T-cell (primary cell): ENCODE data around the gene TENM4. TPM values are rescaled to one million over a fixed set of nuclear protein-coding genes. Genes with fewer than 3 reads are reported as not detected.

Source experiments
- ATAC-seq, 4 experiments: fragments of 200-7000 bp in 3 of 4; fragments of 150-1000 bp in 1 of 4; cut with Tn5 transposase; replicated peaks in 1 of 4; 1 replicate in 3 of 4; 2 replicates in 1 of 4; pipeline ENCODE4 v1.10.0; 2021; ENCODE audit warnings: moderate library complexity in 3 of 4, mild to moderate bottlenecking in 2 of 4, moderate number of reproducible peaks in 1 of 4
- CTCF ChIA-PET, 2 donors: fragments of 300-600 bp; sonication (Branson Sonifier 250); formaldehyde crosslinking; loops; one replicate each; lab custom pipeline; 2022; ENCODE audit warnings: antibody characterized with exemption in 2 of 2; lab: Charles Lee
- POLR2A ChIA-PET, 2 donors: fragments of 300-600 bp; sonication (Branson Sonifier 250); formaldehyde crosslinking; loops; one replicate each; lab custom pipeline; 2022; ENCODE audit warnings: antibody characterized with exemption in 2 of 2; lab: Charles Lee
- DNase-seq, 35 experiments: peaks; one replicate each; pipeline versions ENCODE4 v3.0.0 to v3.0.0-alpha.2; 2013 to 2023
- H3K27ac ChIP-seq: one replicate; pipeline ENCODE4 v1.5.1; 2013; ENCODE audit warnings: low read length
- H3K27me3 ChIP-seq, 2 experiments: replicated peaks in 1 of 2; 1 replicate in 1 of 2; 2 replicates in 1 of 2; pipeline versions ENCODE4 v1.6.1 to v1.7.0; 2013; ENCODE audit warnings: low read length in 1 of 2, mixed read lengths in 1 of 2; ENCODE audit not compliant: control insufficient read depth in 2 of 2, insufficient read depth in 2 of 2; ENCODE audit errors: extremely low read depth in 1 of 2
- H3K36me3 ChIP-seq, 2 donors: 1 replicate in 1 of 2; 2 replicates in 1 of 2; pipeline versions ENCODE4 v1.6.1 to v1.7.0; 2013; ENCODE audit warnings: low read length in 1 of 2; ENCODE audit not compliant: control insufficient read depth in 2 of 2, insufficient read depth in 1 of 2; ENCODE audit errors: extremely low read depth in 1 of 2
- H3K4me1 ChIP-seq, 2 experiments: 1 replicate in 1 of 2; 2 replicates in 1 of 2; pipeline versions ENCODE4 v1.6.1 to v1.7.0; 2013; ENCODE audit warnings: low read length in 2 of 2, mixed read lengths in 1 of 2; ENCODE audit not compliant: insufficient read depth in 2 of 2, control insufficient read depth in 1 of 2; ENCODE audit errors: extremely low read depth in 1 of 2
- H3K4me3 ChIP-seq, 2 donors: 1 replicate in 1 of 2; 2 replicates in 1 of 2; pipeline versions ENCODE4 v1.5.1 to v1.7.0; 2013; ENCODE audit warnings: mild to moderate bottlenecking in 2 of 2, low read length in 1 of 2, moderate library complexity in 1 of 2; ENCODE audit not compliant: control insufficient read depth in 1 of 2; ENCODE audit errors: extremely low read depth in 1 of 2
- H3K9me3 ChIP-seq: 2 replicates; pipeline ENCODE4 v1.7.0; 2013
- H3K27ac Mint-ChIP-seq, 2 donors: one replicate each; pipeline ENCODE4 v1.8.0; 2020 to 2021; ENCODE audit warnings: mild to moderate bottlenecking in 2 of 2, mixed read lengths in 2 of 2
- H3K27me3 Mint-ChIP-seq, 2 donors: one replicate each; pipeline ENCODE4 v1.8.0; 2021 to 2022; ENCODE audit warnings: mixed read lengths in 2 of 2
- H3K36me3 Mint-ChIP-seq: one replicate; pipeline ENCODE4 v1.8.0; 2021; ENCODE audit warnings: mixed read lengths
- H3K4me1 Mint-ChIP-seq, 3 donors: one replicate each; pipeline ENCODE4 v1.8.0; 2020 to 2022; ENCODE audit warnings: mixed read lengths in 3 of 3, mild to moderate bottlenecking in 1 of 3
- H3K4me3 Mint-ChIP-seq, 3 donors: one replicate each; pipeline ENCODE4 v1.8.0; 2020 to 2022; ENCODE audit warnings: mild to moderate bottlenecking in 3 of 3, mixed read lengths in 3 of 3, moderate library complexity in 3 of 3
- H3K9me3 Mint-ChIP-seq, 3 donors: one replicate each; pipeline ENCODE4 v1.8.0; 2020 to 2022; ENCODE audit warnings: mixed read lengths in 3 of 3
- WGBS: methylation state at CpG from one replicate; pipeline ENCODE4 v1.1.5; 2013; ENCODE audit warnings: missing lambda C conversion rate; ENCODE audit not compliant: insufficient coverage; 5-methylcytosine and 5-hydroxymethylcytosine counted together
- total RNA-seq, 35 experiments: library from RNA in 6 of 35; stranded (reverse) in 6 of 35; fragments of 120-200 nt in 1 of 35; gene quantifications; one replicate each; pipeline versions ENCODE4 v1.2.1 to v1.2.4 and lab custom pipeline; 2013 to 2026

TENM4 gene
- total RNA-seq, 5 donors from 2014 or later (not counting 1 experiment from before 2014, with no cell fraction given), result 0.03 to 0.35 (median 0.03) TPM; not detected in 2

DNA sequence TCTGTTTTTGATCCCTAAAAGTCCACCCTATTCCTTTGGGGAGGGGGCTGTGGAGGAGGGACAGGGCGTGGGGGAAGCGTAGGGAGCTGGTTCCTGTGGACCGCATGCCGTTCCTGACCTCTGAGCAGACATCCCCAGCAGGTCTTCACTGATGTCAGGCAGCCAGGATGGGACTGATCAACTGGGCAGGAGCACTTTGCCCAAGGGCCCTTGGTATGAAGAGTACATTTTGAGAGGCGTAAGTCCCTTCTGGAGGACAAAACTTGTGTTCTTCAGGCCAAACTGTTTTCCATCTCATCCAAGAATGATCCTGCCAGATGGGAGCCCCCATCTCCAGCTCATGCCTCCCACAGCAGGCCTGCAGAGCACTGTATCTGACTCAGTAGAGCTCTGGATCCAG is 785.3 kb downstream of the TENM4 start:
- no peak overlapping the region for H3K4me3 Mint-ChIP-seq
- H3K27me3 Mint-ChIP-seq, result peaks cover 14 to 18% of the 10 kb centered on the region in 2 donors
- no peaks in the 10 kb centered on the region for H3K4me1 Mint-ChIP-seq
- no peaks in the 10 kb centered on the region for H3K36me3 Mint-ChIP-seq
- H3K9me3 Mint-ChIP-seq, result no peaks in the 10 kb centered on the region
- ATAC-seq (no peak), DNase-seq (no peak)
- Histone ChIP-seq H3K9me3 (no peaks in the 10 kb centered on the region), H3K4me1 (no peaks in the 10 kb centered on the region), H3K27me3 (peaks cover 0 to 26% of the 10 kb centered on the region in 2 experiments), H3K36me3 (no peaks in the 10 kb centered on the region), H3K27ac (no peak overlapping the region), H3K4me3 (no peak overlapping the region)
- no peak overlapping the region for H3K27ac Mint-ChIP-seq
- CTCF ChIA-PET, result no interaction called here
- POLR2A ChIA-PET, result no interaction called here
- 100% methylated on average over 4 of the region's 5 CpGs for WGBS

- H3K27me3 Mint-ChIP-seq, result peaks cover 17 to 19% of the 10 kb centered on the region in 2 donors
- 87% methylated on average over 4 of the region's 5 CpGs for WGBS
These were observed 786.0 kb downstream of the TENM4 start for GRCh38 chr11:78654866-78655265.

DNA sequence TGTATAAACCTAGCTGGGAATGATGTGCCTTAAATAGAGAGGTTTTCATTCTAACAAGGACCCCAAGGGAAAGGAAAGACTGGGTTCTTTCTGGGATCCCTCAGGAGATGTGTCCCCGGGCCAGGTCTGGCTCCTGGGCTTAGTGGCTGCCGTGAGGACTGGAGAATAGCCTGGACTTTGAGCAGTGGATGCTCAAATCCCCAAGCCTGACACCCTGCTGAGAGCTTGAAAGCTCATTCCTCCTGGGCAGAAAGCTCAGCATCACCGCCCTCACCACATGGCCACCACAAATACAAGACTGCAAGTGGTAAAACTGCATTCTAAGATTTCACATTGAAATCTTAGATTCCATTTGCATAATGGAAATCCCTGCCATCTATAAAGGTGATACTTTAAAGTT is 786.8 kb downstream of the TENM4 start:
- H3K27ac Mint-ChIP-seq, result no peak overlapping the region
- H3K27me3 Mint-ChIP-seq, result peaks cover 17 to 19% of the 10 kb centered on the region in 2 donors
- H3K4me1 Mint-ChIP-seq, result no peaks in the 10 kb centered on the region
- Histone ChIP-seq H3K27me3 (peaks cover 0 to 26% of the 10 kb centered on the region in 2 experiments), H3K36me3 (no peaks in the 10 kb centered on the region), H3K9me3 (no peaks in the 10 kb centered on the region), H3K27ac (no peak overlapping the region), H3K4me3 (no peak overlapping the region), H3K4me1 (no peaks in the 10 kb centered on the region)
- POLR2A ChIA-PET, result no interaction called here
- no peak overlapping the region for H3K4me3 Mint-ChIP-seq
- ATAC-seq (no peak), DNase-seq (no peak)
- H3K9me3 Mint-ChIP-seq, result no peaks in the 10 kb centered on the region
- CTCF ChIA-PET, result no interaction called here
- 38% methylated on average over 2 of the region's 3 CpGs for WGBS
- no peaks in the 10 kb centered on the region for H3K36me3 Mint-ChIP-seq

More at GRCh38 chr11:78654866-78655265, 786.0 kb downstream of the TENM4 start:
- no peaks in the 10 kb centered on the region for H3K36me3 ChIP-seq
- DNase-seq (no peak), ATAC-seq (no peak)
- no peak overlapping the region for H3K27ac Mint-ChIP-seq
- H3K9me3 ChIP-seq, result no peaks in the 10 kb centered on the region
- H3K4me3 ChIP-seq, result no peak overlapping the region
- no peaks in the 10 kb centered on the region for H3K36me3 Mint-ChIP-seq
- H3K27ac ChIP-seq, result no peak overlapping the region
- ChIA-PET POLR2A (no interaction called here), CTCF (interaction anchor here in 1 of 2 donors (0.6 kb wide), 1 partner anchor 10 kb away, joined by 4 read pairs; no protein-coding TSS in a partner anchor)
- H3K4me3 Mint-ChIP-seq, result no peak overlapping the region
- H3K4me1 ChIP-seq, result no peaks in the 10 kb centered on the region
- peaks cover 0 to 26% of the 10 kb centered on the region in 2 experiments for H3K27me3 ChIP-seq
- H3K4me1 Mint-ChIP-seq, result no peaks in the 10 kb centered on the region
- no peaks in the 10 kb centered on the region for H3K9me3 Mint-ChIP-seq

DNA sequence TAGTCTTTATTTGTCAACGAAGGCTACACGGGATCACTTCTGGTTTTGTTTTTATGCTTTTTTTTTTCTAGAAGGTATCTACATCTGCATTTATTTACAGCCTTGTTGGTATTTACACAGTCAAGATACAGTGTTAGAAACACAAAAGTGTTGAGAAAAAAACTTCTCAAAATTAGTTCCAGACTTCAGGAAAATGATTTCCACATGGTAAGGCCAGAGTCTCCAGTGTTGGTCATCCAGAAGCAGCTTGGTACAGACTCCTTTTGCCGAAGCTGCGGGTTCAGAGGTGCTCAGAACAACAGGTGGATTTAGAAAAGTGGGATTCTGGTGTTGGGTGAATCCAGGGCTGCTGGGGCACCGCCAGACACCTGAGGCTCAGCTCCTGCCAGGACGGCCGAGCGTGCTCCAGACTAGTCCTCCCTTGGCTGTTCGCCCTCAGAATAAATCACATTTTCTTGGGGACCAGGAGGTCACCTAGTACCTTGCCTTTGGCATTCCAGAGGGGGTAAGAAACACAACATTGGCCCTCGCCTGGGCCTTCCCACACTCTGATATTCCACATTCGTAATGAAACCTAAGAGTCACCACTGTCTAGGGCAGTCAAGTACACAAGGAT is 787.4 kb downstream of the TENM4 start:
- Histone ChIP-seq H3K27ac (no peak overlapping the region), H3K36me3 (no peaks in the 10 kb centered on the region), H3K9me3 (no peaks in the 10 kb centered on the region), H3K4me3 (no peak overlapping the region), H3K4me1 (no peaks in the 10 kb centered on the region), H3K27me3 (peaks cover 0 to 25% of the 10 kb centered on the region in 2 experiments)
- Mint-ChIP-seq H3K4me3 (no peak overlapping the region), H3K36me3 (no peaks in the 10 kb centered on the region), H3K27me3 (peaks cover 17 to 19% of the 10 kb centered on the region in 2 donors), H3K9me3 (no peaks in the 10 kb centered on the region), H3K27ac (no peak overlapping the region), H3K4me1 (no peaks in the 10 kb centered on the region)
- CTCF ChIA-PET, result interaction anchor here in 1 of 2 donors (1.3 kb wide), 1 partner anchor 11 kb away, joined by 3 read pairs; no protein-coding TSS in a partner anchor
- no peak for ATAC-seq
- POLR2A ChIA-PET, result no interaction called here
- no peak for DNase-seq
- 88% methylated on average over 5 of the region's 11 CpGs for WGBS

DNA sequence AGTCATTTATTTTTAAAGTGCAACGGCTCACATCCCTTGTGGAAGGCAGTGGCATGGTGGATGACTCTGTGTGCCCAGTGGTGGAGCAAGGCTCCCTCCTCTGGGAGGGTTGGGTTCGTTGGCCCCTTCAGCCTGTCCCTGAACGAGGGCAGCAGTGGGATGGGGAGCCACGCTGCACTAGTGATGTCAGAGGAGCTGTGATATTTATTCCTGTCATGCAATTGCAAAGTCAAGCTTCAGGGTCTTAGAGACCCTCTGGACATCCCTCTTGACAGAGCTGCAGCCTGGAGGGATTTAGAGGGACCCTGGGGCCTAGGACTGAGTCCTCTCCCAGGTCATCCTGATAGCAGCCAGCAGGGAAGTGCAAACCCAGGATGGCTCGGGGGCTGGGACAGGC is 788.0 kb downstream of the TENM4 start:
- H3K4me1 Mint-ChIP-seq, result no peaks in the 10 kb centered on the region
- no peaks in the 10 kb centered on the region for H3K9me3 Mint-ChIP-seq
- H3K27ac Mint-ChIP-seq, result no peak overlapping the region
- H3K36me3 Mint-ChIP-seq, result no peaks in the 10 kb centered on the region
- peaks cover 14 to 19% of the 10 kb centered on the region in 2 donors for H3K27me3 Mint-ChIP-seq
- H3K4me3 ChIP-seq, result no peak overlapping the region
- no peak for ATAC-seq
- H3K4me1 ChIP-seq, result no peaks in the 10 kb centered on the region
- H3K27me3 ChIP-seq, result peaks cover 0 to 22% of the 10 kb centered on the region in 2 experiments
- no peak overlapping the region for H3K27ac ChIP-seq
- POLR2A ChIA-PET, result no interaction called here
- no peaks in the 10 kb centered on the region for H3K36me3 ChIP-seq
- no peak overlapping the region for H3K4me3 Mint-ChIP-seq
- CTCF ChIA-PET, result interaction anchor here in 1 of 2 donors (1.3 kb wide), 1 partner anchor 10 kb away, joined by 3 read pairs; no protein-coding TSS in a partner anchor
- no peak for DNase-seq
- WGBS, result 62% methylated on average over 4 of the region's 5 CpGs
- no peaks in the 10 kb centered on the region for H3K9me3 ChIP-seq

GRCh38 chr11:78651923-78652842 is 788.6 kb downstream of the TENM4 start:
- ATAC-seq, result no peak
- H3K36me3 ChIP-seq, result no peaks in the 10 kb centered on the region
- CTCF ChIA-PET, result interaction anchor here in 1 of 2 donors (1.3 kb wide), 1 partner anchor 9 kb away, joined by 3 read pairs; no protein-coding TSS in a partner anchor
- H3K27ac Mint-ChIP-seq, result no peak overlapping the region
- no peaks in the 10 kb centered on the region for H3K9me3 ChIP-seq
- no peak for DNase-seq
- H3K36me3 Mint-ChIP-seq, result no peaks in the 10 kb centered on the region
- peaks cover 14 to 19% of the 10 kb centered on the region in 2 donors for H3K27me3 Mint-ChIP-seq
- H3K4me3 ChIP-seq, result no peak overlapping the region
- H3K4me3 Mint-ChIP-seq, result no peak overlapping the region
- WGBS, result 67% methylated on average over 3 of the region's 11 CpGs
- POLR2A ChIA-PET, result no interaction called here
- H3K27ac ChIP-seq, result no peak overlapping the region
- peaks cover 0 to 22% of the 10 kb centered on the region in 2 experiments for H3K27me3 ChIP-seq
- no peaks in the 10 kb centered on the region for H3K4me1 Mint-ChIP-seq
- no peaks in the 10 kb centered on the region for H3K9me3 Mint-ChIP-seq
- H3K4me1 ChIP-seq, result no peaks in the 10 kb centered on the region
